Caco-2 (cell line): Measurements from ENCODE around the gene YIPF3. TPM values are rescaled to one million over a fixed set of nuclear protein-coding genes. Genes with fewer than 3 reads are reported as not detected.

Experiments
- BruUV-seq: library from RNA; stranded (reverse); fragments of 400-500 nt; replicated peaks from 2 replicates; lab custom pipeline; 2021; lab: Mats Ljungman, UMichigan
- CTCF ChIA-PET: fragments of 300-600 bp; sonication (Branson Sonifier 250); formaldehyde crosslinking; loops from one replicate; lab custom pipeline; 2022; ENCODE audit warnings: antibody characterized with exemption; lab: Charles Lee
- POLR2A ChIA-PET: fragments of 300-600 bp; sonication (Branson Sonifier 250); formaldehyde crosslinking; loops from one replicate; lab custom pipeline; 2022; ENCODE audit warnings: antibody characterized with exemption; lab: Charles Lee
- DNase-seq, 2 experiments: peaks; one replicate each; pipeline versions ENCODE4 v3.0.0 to v3.0.0-alpha.2; 2020 to 2022
- H3K27me3 ChIP-seq: replicated peaks from 2 replicates; pipeline ENCODE4 v1.6.0; 2011; ENCODE audit warnings: low read length; ENCODE audit not compliant: control insufficient read depth, insufficient read depth
- H3K36me3 ChIP-seq: 2 replicates; pipeline ENCODE4 v1.5.1; 2011; ENCODE audit warnings: low read length; ENCODE audit not compliant: control insufficient read depth, insufficient read depth
- H3K4me1 ChIP-seq: fragments of 250-450 bp; sonication (Bioruptor Pico); 2 replicates; pipeline ENCODE4 v1.5.1; 2020; ENCODE audit warnings: mild to moderate bottlenecking
- H3K4me3 ChIP-seq: 2 replicates; pipeline ENCODE4 v1.5.1; 2011; ENCODE audit warnings: low read depth, mild to moderate bottlenecking, control low read depth, low read length
- H3K9me3 ChIP-seq: fragments of 250-450 bp; sonication (Bioruptor Pico); 2 replicates; pipeline ENCODE4 v1.5.1; 2020; ENCODE audit warnings: mild to moderate bottlenecking, moderate library complexity
- H3K27ac Mint-ChIP-seq: one replicate; pipeline ENCODE4 v1.8.0; 2022; ENCODE audit warnings: mixed read lengths; ENCODE audit not compliant: unreplicated experiment
- H3K27me3 Mint-ChIP-seq: one replicate; pipeline ENCODE4 v1.8.0; 2022; ENCODE audit warnings: mixed read lengths; ENCODE audit not compliant: insufficient read depth, unreplicated experiment
- H3K36me3 Mint-ChIP-seq: one replicate; pipeline ENCODE4 v1.8.0; 2022; ENCODE audit warnings: mild to moderate bottlenecking, mixed read lengths; ENCODE audit not compliant: insufficient read depth, unreplicated experiment
- H3K4me1 Mint-ChIP-seq: one replicate; pipeline ENCODE4 v1.8.0; 2022; ENCODE audit warnings: low read depth, mixed read lengths; ENCODE audit not compliant: unreplicated experiment
- H3K4me3 Mint-ChIP-seq: one replicate; pipeline ENCODE4 v1.8.0; 2022; ENCODE audit warnings: mild to moderate bottlenecking, moderate library complexity, mixed read lengths; ENCODE audit not compliant: unreplicated experiment
- H3K9me3 Mint-ChIP-seq: one replicate; pipeline ENCODE4 v1.8.0; 2022; ENCODE audit warnings: mixed read lengths; ENCODE audit not compliant: unreplicated experiment
- CTCF ChIP-seq, 2 experiments: fragments of 200-600 bp in 1 of 2; IDR thresholded peaks; 1 replicate in 1 of 2; 2 replicates in 1 of 2; pipeline versions ENCODE4 v1.5.1 to v1.8.0; 2011 to 2022; ENCODE audit warnings: antibody characterized with exemption in 1 of 2, control low read depth in 1 of 2, inconsistent platforms in 1 of 2, low read depth in 1 of 2, low read length in 1 of 2, mild to moderate bottlenecking in 1 of 2, moderate library complexity in 1 of 2; ENCODE audit not compliant: insufficient read depth in 1 of 2, severe bottlenecking in 1 of 2, unreplicated experiment in 1 of 2
- intact Hi-C: fragments of 100-400 bp; cut with micrococcal nuclease; formaldehyde crosslinking; loops from one replicate; pipeline ENCODE4 v1.10.0; 2022; ENCODE audit not compliant: unreplicated experiment
- total RNA-seq: library from RNA; stranded (reverse); gene quantifications from 2 replicates; pipeline ENCODE4 v1.2.3, GENCODE V29; 2022

YIPF3 gene
- total RNA-seq, 1 experiment from 2014 or later: 99.8 TPM

- DNase-seq: peak in 1 of 2 experiments; percentile 46
- intact Hi-C loops: no loop called here
- no peak for TF ChIP-seq CTCF (IDR thresholded peaks at IDR 0.05; ENCODE audit: insufficient read depth in 1 of 2, low read depth in 1 of 2, low read length in 1 of 2, severe bottlenecking in 1 of 2, unreplicated experiment in 1 of 2)
- POLR2A ChIA-PET: no interaction called here
- Mint-ChIP-seq H3K4me3 (no peak overlapping the region), H3K9me3 (no peaks in the 10 kb centered on the region), H3K4me1 (peaks cover 9% of the 10 kb centered on the region), H3K27me3 (no peaks in the 10 kb centered on the region), H3K36me3 (peaks cover 72% of the 10 kb centered on the region), H3K27ac (no peak overlapping the region)
- CTCF ChIA-PET: no interaction called here
- Histone ChIP-seq H3K9me3 (no peaks in the 10 kb centered on the region), H3K27me3 (no peaks in the 10 kb centered on the region), H3K4me1 (peaks cover 10% of the 10 kb centered on the region), H3K4me3 (no peak overlapping the region), H3K36me3 (peaks cover 5% of the 10 kb centered on the region)
- no TSS peak for BruUV-seq
These were observed 7.8 kb upstream of the YIPF3 start for GRCh38 chr6:43524483-43524961.

- H3K9me3 Mint-ChIP-seq: no peaks in the 10 kb centered on the region
- POLR2A ChIA-PET: no interaction called here
- H3K4me3 Mint-ChIP-seq: no peak overlapping the region
These were observed 6.6 kb upstream of the YIPF3 start for GRCh38 chr6:43523284-43523683.

GRCh38 chr6:43522547-43523261 is 6.0 kb upstream of the YIPF3 start:
- ChIA-PET POLR2A (no interaction called here), CTCF (no interaction called here)
- intact Hi-C loops: no loop called here
- Histone ChIP-seq H3K36me3 (peaks cover 5% of the 10 kb centered on the region), H3K4me1 (peaks cover 17% of the 10 kb centered on the region), H3K9me3 (no peaks in the 10 kb centered on the region), H3K27me3 (no peaks in the 10 kb centered on the region), H3K4me3 (no peak overlapping the region)
- Mint-ChIP-seq H3K4me3 (no peak overlapping the region), H3K27me3 (no peaks in the 10 kb centered on the region), H3K9me3 (no peaks in the 10 kb centered on the region), H3K36me3 (peaks cover 55% of the 10 kb centered on the region), H3K4me1 (peaks cover 9% of the 10 kb centered on the region), H3K27ac (no peak overlapping the region)
- TSS peak; percentile 29 for BruUV-seq
- TF ChIP-seq CTCF (IDR thresholded peaks at IDR 0.05; ENCODE audit: insufficient read depth in 1 of 2, low read depth in 1 of 2, low read length in 1 of 2, severe bottlenecking in 1 of 2, unreplicated experiment in 1 of 2): no peak
- no peak for DNase-seq

More at GRCh38 chr6:43523284-43523683, 6.6 kb upstream of the YIPF3 start:
- intact Hi-C loops: no loop called here
- Mint-ChIP-seq H3K27ac (no peak overlapping the region), H3K4me1 (peaks cover 9% of the 10 kb centered on the region), H3K36me3 (peaks cover 60% of the 10 kb centered on the region), H3K27me3 (no peaks in the 10 kb centered on the region)
- H3K36me3 ChIP-seq: peaks cover 5% of the 10 kb centered on the region
- BruUV-seq: no TSS peak
- H3K9me3 ChIP-seq: no peaks in the 10 kb centered on the region
- no peak overlapping the region for H3K4me3 ChIP-seq
- no peak for DNase-seq
- no peaks in the 10 kb centered on the region for H3K27me3 ChIP-seq
- TF ChIP-seq CTCF (IDR thresholded peaks at IDR 0.05; ENCODE audit: insufficient read depth in 1 of 2, low read depth in 1 of 2, low read length in 1 of 2, severe bottlenecking in 1 of 2, unreplicated experiment in 1 of 2): no peak
- CTCF ChIA-PET: no interaction called here
- peaks cover 12% of the 10 kb centered on the region for H3K4me1 ChIP-seq
